Liver (tissue), 9 donors: ENCODE results near the gene ATP6V1C2. TPM values are rescaled to one million over a fixed set of nuclear protein-coding genes. Genes with fewer than 3 reads are reported as not detected.

Source experiments
- DNase-seq: peaks from one replicate; pipeline ENCODE4 v3.0.0-alpha.2; 2017; ENCODE audit warnings: low spot score
- H3K27ac ChIP-seq, 2 donors: one replicate each; pipeline ENCODE4 v1.7.0; 2013; ENCODE audit warnings: inconsistent platforms in 2 of 2, low read length in 2 of 2, control low read depth in 1 of 2, low read depth in 1 of 2, mild to moderate bottlenecking in 1 of 2
- H3K27me3 ChIP-seq, 4 donors: one replicate each; pipeline versions ENCODE4 v1.6.1 to v1.7.0; 2013; ENCODE audit warnings: low read length in 3 of 4, inconsistent platforms in 1 of 4, mild to moderate bottlenecking in 1 of 4, moderate library complexity in 1 of 4; ENCODE audit not compliant: control insufficient read depth in 4 of 4, insufficient read depth in 4 of 4
- H3K36me3 ChIP-seq, 4 donors: one replicate each; pipeline versions ENCODE4 v1.6.1 to v1.7.0; 2013; ENCODE audit warnings: low read length in 3 of 4, mild to moderate bottlenecking in 3 of 4, low read depth in 1 of 4, moderate library complexity in 1 of 4; ENCODE audit not compliant: control insufficient read depth in 4 of 4, insufficient read depth in 3 of 4
- H3K4me1 ChIP-seq, 4 donors: one replicate each; pipeline versions ENCODE4 v1.6.1 to v1.7.0; 2013; ENCODE audit warnings: low read length in 3 of 4, mild to moderate bottlenecking in 3 of 4, moderate library complexity in 1 of 4; ENCODE audit not compliant: control insufficient read depth in 4 of 4, insufficient read depth in 4 of 4
- H3K4me3 ChIP-seq, 3 donors: one replicate each; pipeline versions ENCODE4 v1.6.1 to v1.7.0; 2013; ENCODE audit warnings: low read length in 3 of 3, control low read depth in 1 of 3, low read depth in 1 of 3, mild to moderate bottlenecking in 1 of 3
- H3K9ac ChIP-seq, 2 donors: one replicate each; pipeline ENCODE4 v1.7.0; 2013; ENCODE audit warnings: low read length in 2 of 2, mild to moderate bottlenecking in 2 of 2, moderate library complexity in 2 of 2, control low read depth in 1 of 2, low read depth in 1 of 2
- H3K9me3 ChIP-seq, 4 donors: one replicate each; pipeline versions ENCODE4 v1.6.1 to v1.7.0; 2013; ENCODE audit warnings: low read length in 3 of 4; ENCODE audit not compliant: control insufficient read depth in 4 of 4
- CTCF ChIP-seq: fragments of 150-350 bp; IDR thresholded peaks from 2 replicates; pipeline ENCODE4 v1.5.1; 2017; ENCODE audit warnings: improper control_type of control experiment, low read depth, low read length; ENCODE audit not compliant: missing input control
- EGR1 ChIP-seq, 2 donors: IDR thresholded peaks; 2 replicates each; pipeline ENCODE4 v1.6.1; 2016 to 2018; ENCODE audit warnings: antibody characterized with exemption in 2 of 2, low read depth in 2 of 2
- GABPA ChIP-seq, 2 donors: IDR thresholded peaks in 1 of 2; conservative IDR thresholded peaks in 1 of 2; 2 replicates each; pipeline ENCODE4 v1.6.1; 2016; ENCODE audit warnings: antibody characterized with exemption in 2 of 2, mild to moderate bottlenecking in 1 of 2, moderate library complexity in 1 of 2
- HNF4G ChIP-seq: IDR thresholded peaks from 2 replicates; pipeline ENCODE4 v1.6.1; 2016; ENCODE audit warnings: antibody characterized with exemption
- JUND ChIP-seq, 2 donors: IDR thresholded peaks; 2 replicates each; pipeline ENCODE4 v1.6.1; 2016; ENCODE audit warnings: antibody characterized with exemption in 2 of 2
- MAX ChIP-seq: IDR thresholded peaks from 2 replicates; pipeline ENCODE4 v1.6.1; 2016; ENCODE audit warnings: antibody characterized with exemption
- NR2F2 ChIP-seq: IDR thresholded peaks from 2 replicates; pipeline ENCODE4 v1.6.1; 2016; ENCODE audit warnings: antibody characterized with exemption
- RAD21 ChIP-seq, 2 donors: IDR thresholded peaks; 2 replicates each; pipeline ENCODE4 v1.6.1; 2016; ENCODE audit warnings: antibody characterized with exemption in 2 of 2, mild to moderate bottlenecking in 2 of 2
- REST ChIP-seq: IDR thresholded peaks from 2 replicates; pipeline ENCODE4 v1.6.1; 2016; ENCODE audit warnings: antibody characterized with exemption, mild to moderate bottlenecking
- RXRA ChIP-seq, 2 donors: IDR thresholded peaks; 2 replicates each; pipeline ENCODE4 v1.6.1; 2017 to 2018; ENCODE audit warnings: antibody characterized with exemption in 2 of 2, mild to moderate bottlenecking in 1 of 2
- SP1 ChIP-seq: IDR thresholded peaks from 2 replicates; pipeline ENCODE4 v1.6.1; 2018; ENCODE audit warnings: antibody characterized with exemption, mild to moderate bottlenecking
- TAF1 ChIP-seq: conservative IDR thresholded peaks from 2 replicates; pipeline ENCODE4 v1.6.1; 2016; ENCODE audit warnings: antibody characterized with exemption, mild to moderate bottlenecking
- YY1 ChIP-seq: IDR thresholded peaks from 2 replicates; pipeline ENCODE4 v1.6.1; 2016; ENCODE audit warnings: antibody characterized with exemption, mild to moderate bottlenecking
- ZBTB33 ChIP-seq: IDR thresholded peaks from 2 replicates; pipeline ENCODE4 v1.6.1; 2016; ENCODE audit warnings: antibody characterized with exemption
- WGBS: extraction: QIAGEN DNeasy Blood & Tissue Kit; methylation state at CpG from one replicate; pipeline ENCODE4 v1.1.7; 2013; 5-methylcytosine and 5-hydroxymethylcytosine counted together
- polyA plus RNA-seq, 2 donors: library from polyadenylated mRNA; stranded (reverse) in 1 of 2; unstranded in 1 of 2; fragments of 200-250 nt in 1 of 2; fragments of >200 nt in 1 of 2; fragmentation: Nextera tagmentation in 1 of 2; extraction: Ambion mirVana in 1 of 2; gene quantifications; one replicate each; pipeline versions ENCODE4 v1.2.1 to v1.2.3, GENCODE V29; 2013 to 2015
- total RNA-seq, 2 donors: library from RNA; depleted of rRNA; stranded (reverse); fragments of >200 nt; gene quantifications; one replicate each; pipeline ENCODE4 v1.2.3, GENCODE V29; 2014
- TF ChIP-seq, protein P1 (sequence below): IDR thresholded peaks from 2 replicates; pipeline ENCODE4 v1.6.1; 2016; ENCODE audit warnings: antibody characterized with exemption
- donor health status: healthy.
- donor health status: healthy.
- donor health status: healthy.
- donor health status: healthy.
- donor health status: healthy.

Gene ATP6V1C2
- total and polyA plus RNA-seq, 4 donors, result 0.08 to 0.66 (median 0.33) TPM

- no peak overlapping the region for H3K9ac ChIP-seq
- no peak overlapping the region for H3K4me3 ChIP-seq
- DNase-seq, result no peak
- no peak overlapping the region for H3K27ac ChIP-seq
- 91% methylated on average over 27 of the region's 27 CpGs for WGBS
- H3K4me1 ChIP-seq, result no peaks in the 10 kb centered on the region
- TF ChIP-seq SP1 (no peak), GABPA (IDR thresholded peaks at IDR 0.05 in 1 of 2, conservative IDR thresholded peaks at IDR 0.05 in 1 of 2) (no peak)
- peaks cover 14 to 30% (median 18%) of the 10 kb centered on the region in 4 donors for H3K36me3 ChIP-seq
- no peaks in the 10 kb centered on the region for H3K9me3 ChIP-seq
- no peaks in the 10 kb centered on the region for H3K27me3 ChIP-seq
Observed at GRCh38 chr2:10777842-10778723, 56.7 kb downstream of the ATP6V1C2 start.

GRCh38 chr2:10778724-10779115 lies 57.3 kb downstream of the ATP6V1C2 start:
- TF ChIP-seq TAF1 (no peak), MAX (no peak)
- DNase-seq, result no peak
- H3K4me3 ChIP-seq, result no peak overlapping the region
- H3K27ac ChIP-seq, result no peak overlapping the region
- H3K27me3 ChIP-seq, result no peaks in the 10 kb centered on the region
- no peak overlapping the region for H3K9ac ChIP-seq
- H3K4me1 ChIP-seq, result no peaks in the 10 kb centered on the region
- WGBS, result 95% methylated on average over 12 of the region's 12 CpGs
- peaks cover 17 to 36% (median 24%) of the 10 kb centered on the region in 4 donors for H3K36me3 ChIP-seq
- H3K9me3 ChIP-seq, result no peaks in the 10 kb centered on the region

GRCh38 chr2:10779776-10780490 lies 58.5 kb downstream of the ATP6V1C2 start:
- 97% methylated on average over 25 of the region's 25 CpGs for WGBS
- Histone ChIP-seq H3K9me3 (no peaks in the 10 kb centered on the region), H3K27ac (no peak overlapping the region), H3K4me3 (no peak overlapping the region), H3K27me3 (no peaks in the 10 kb centered on the region), H3K9ac (no peak overlapping the region), H3K36me3 (peaks cover 25 to 48% (median 35%) of the 10 kb centered on the region in 4 donors), H3K4me1 (no peaks in the 10 kb centered on the region)
- TF ChIP-seq JUND (IDR thresholded peaks at IDR 0.05), result no peak
- no peak for TF ChIP-seq MAX
- TF ChIP-seq HNF4G, result no peak
- TF ChIP-seq, protein P1, sequence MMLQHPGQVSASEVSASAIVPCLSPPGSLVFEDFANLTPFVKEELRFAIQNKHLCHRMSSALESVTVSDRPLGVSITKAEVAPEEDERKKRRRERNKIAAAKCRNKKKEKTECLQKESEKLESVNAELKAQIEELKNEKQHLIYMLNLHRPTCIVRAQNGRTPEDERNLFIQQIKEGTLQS, result no peak
- no peak for TF ChIP-seq SP1
- TF ChIP-seq EGR1 (IDR thresholded peaks at IDR 0.05; ENCODE audit: low read depth in 2 of 2), result no peak
- TF ChIP-seq NR2F2, result no peak
- no peak for TF ChIP-seq YY1
- TF ChIP-seq RAD21 (IDR thresholded peaks at IDR 0.05), result no peak
- TF ChIP-seq CTCF, result no peak
- TF ChIP-seq RXRA (IDR thresholded peaks at IDR 0.05), result no peak
- TF ChIP-seq REST, result no peak
- no peak for TF ChIP-seq GABPA (IDR thresholded peaks at IDR 0.05 in 1 of 2, conservative IDR thresholded peaks at IDR 0.05 in 1 of 2)
- no peak for TF ChIP-seq ZBTB33
- DNase-seq, result no peak
